HepG2 (cell line): Measurements from ENCODE around the gene FPGS. TPM values are rescaled to one million over a fixed set of nuclear protein-coding genes. Genes with fewer than 3 reads are reported as not detected.

Experiments
- ELF1 ChIP-seq: sonication (generic); formaldehyde crosslinking; IDR thresholded peaks from 2 replicates; pipeline ENCODE4 v1.4.0; 2020; ENCODE audit warnings: missing genetic modification reagents
- FOXK1 ChIP-seq: sonication (generic); formaldehyde crosslinking; IDR thresholded peaks from 2 replicates; pipeline ENCODE4 v1.4.0; 2020; ENCODE audit warnings: low read depth, missing genetic modification reagents, borderline replicate concordance
- GABPA ChIP-seq, 2 experiments: IDR thresholded peaks; 2 replicates each; pipeline ENCODE4 v1.6.1; 2011 to 2016; ENCODE audit warnings: low read depth in 2 of 2, low read length in 1 of 2, missing biosample characterization in 1 of 2, missing genetic modification characterization in 1 of 2
- KLF6 ChIP-seq: IDR thresholded peaks from 2 replicates; pipeline ENCODE4 v1.8.0; 2016; ENCODE audit warnings: missing biosample characterization, missing genetic modification reagents
- MXI1 ChIP-seq: IDR thresholded peaks from 3 replicates; pipeline ENCODE4 v1.6.1; 2012; ENCODE audit warnings: low read depth, low read length, inconsistent platforms, borderline replicate concordance
- NFKBIZ ChIP-seq: IDR thresholded peaks from 2 replicates; pipeline ENCODE4 v1.6.1; 2018; ENCODE audit warnings: missing genetic modification reagents, missing compliant biosample characterization
- PTBP1 ChIP-seq: fragments of 200-400 bp; formaldehyde crosslinking; IDR thresholded peaks from 2 replicates; pipeline ENCODE4 v1.6.1; 2018; ENCODE audit warnings: low read length, low read depth; ENCODE audit not compliant: poor library complexity, severe bottlenecking
- SRY ChIP-seq: sonication (generic); formaldehyde crosslinking; IDR thresholded peaks from 2 replicates; pipeline ENCODE4 v1.8.0; 2022; ENCODE audit warnings: mild to moderate bottlenecking, missing genetic modification reagents
- TIGD3 ChIP-seq: sonication (generic); formaldehyde crosslinking; IDR thresholded peaks from 2 replicates; pipeline ENCODE4 v1.5.1; 2020; ENCODE audit warnings: mild to moderate bottlenecking, missing genetic modification reagents, borderline replicate concordance
- WIZ ChIP-seq: sonication (generic); formaldehyde crosslinking; IDR thresholded peaks from 2 replicates; pipeline ENCODE4 v1.5.1; 2020; ENCODE audit warnings: mild to moderate bottlenecking, missing genetic modification reagents
- ZFAT ChIP-seq: sonication (generic); formaldehyde crosslinking; conservative IDR thresholded peaks from 2 replicates; pipeline ENCODE4 v1.8.1; 2023; ENCODE audit warnings: missing genetic modification reagents, inconsistent platforms
- ZNF44 ChIP-seq: sonication (generic); formaldehyde crosslinking; IDR thresholded peaks from 2 replicates; pipeline ENCODE4 v1.5.1; 2020; ENCODE audit warnings: mild to moderate bottlenecking, missing genetic modification reagents
- ZNF556 ChIP-seq: sonication (generic); formaldehyde crosslinking; IDR thresholded peaks from 2 replicates; pipeline ENCODE4 v1.4.0; 2020; ENCODE audit warnings: mild to moderate bottlenecking, missing genetic modification reagents, borderline replicate concordance
- ZNF567 ChIP-seq: sonication (generic); formaldehyde crosslinking; IDR thresholded peaks from 2 replicates; pipeline ENCODE4 v1.8.1; 2023; ENCODE audit warnings: mild to moderate bottlenecking, missing genetic modification reagents, borderline replicate concordance
- ZNF672 ChIP-seq: sonication (generic); formaldehyde crosslinking; IDR thresholded peaks from 2 replicates; pipeline ENCODE4 v1.8.1; 2022; ENCODE audit warnings: missing genetic modification reagents
- ZNF781 ChIP-seq: sonication (generic); formaldehyde crosslinking; IDR thresholded peaks from 2 replicates; pipeline ENCODE4 v1.5.1; 2020; ENCODE audit warnings: borderline replicate concordance, mild to moderate bottlenecking, missing genetic modification reagents; ENCODE audit errors: not compliant biosample characterization
- ZNF879 ChIP-seq: sonication (generic); formaldehyde crosslinking; IDR thresholded peaks from 2 replicates; pipeline ENCODE4 v1.8.1; 2023; ENCODE audit warnings: missing genetic modification reagents
- ZUFSP ChIP-seq: sonication (generic); formaldehyde crosslinking; IDR thresholded peaks from 2 replicates; pipeline ENCODE4 v1.9.0; 2021; ENCODE audit warnings: missing genetic modification reagents, mild to moderate bottlenecking, borderline replicate concordance
- polyA plus RNA-seq, 8 experiments: library from polyadenylated mRNA; depleted of rRNA in 3 of 8; stranded (reverse) in 7 of 8; unstranded in 1 of 8; fragments of >200 nt; fragmentation: Illumina TruSeq in 4 of 8; extraction: Trizol in 4 of 8; gene quantifications; 2 replicates each; pipeline versions ENCODE4 v1.2.1 to v1.2.3, GENCODE V29; 2011 to 2016; ENCODE audit warnings: low read depth in 4 of 8, missing spikeins in 1 of 8, mixed read lengths in 1 of 8; ENCODE audit not compliant: insufficient read depth in 1 of 8
- total RNA-seq, 5 experiments: library from RNA; depleted of rRNA; stranded (reverse); fragments of >200 nt; fragmentation: Illumina TruSeq; extraction: Trizol; gene quantifications; 2 replicates each; pipeline ENCODE4 v1.2.3, GENCODE V29; 2016; ENCODE audit warnings: low read depth in 1 of 5
- TF ChIP-seq, protein P1 (sequence below): sonication (generic); formaldehyde crosslinking; IDR thresholded peaks from 2 replicates; pipeline ENCODE4 v1.4.0; 2020; ENCODE audit warnings: missing genetic modification reagents, borderline replicate concordance
- TF ChIP-seq, protein P2 (sequence below): sonication (generic); formaldehyde crosslinking; IDR thresholded peaks from 2 replicates; pipeline ENCODE4; 2020; ENCODE audit warnings: missing genetic modification reagents, mild to moderate bottlenecking, borderline replicate concordance

Gene FPGS
- total and polyA plus RNA-seq, 2 of the 13 experiments (the other 11 are each of a cell fraction or from before 2014, with no cell fraction given), result 35.6 to 36.8 TPM

- TF ChIP-seq, protein P1, sequence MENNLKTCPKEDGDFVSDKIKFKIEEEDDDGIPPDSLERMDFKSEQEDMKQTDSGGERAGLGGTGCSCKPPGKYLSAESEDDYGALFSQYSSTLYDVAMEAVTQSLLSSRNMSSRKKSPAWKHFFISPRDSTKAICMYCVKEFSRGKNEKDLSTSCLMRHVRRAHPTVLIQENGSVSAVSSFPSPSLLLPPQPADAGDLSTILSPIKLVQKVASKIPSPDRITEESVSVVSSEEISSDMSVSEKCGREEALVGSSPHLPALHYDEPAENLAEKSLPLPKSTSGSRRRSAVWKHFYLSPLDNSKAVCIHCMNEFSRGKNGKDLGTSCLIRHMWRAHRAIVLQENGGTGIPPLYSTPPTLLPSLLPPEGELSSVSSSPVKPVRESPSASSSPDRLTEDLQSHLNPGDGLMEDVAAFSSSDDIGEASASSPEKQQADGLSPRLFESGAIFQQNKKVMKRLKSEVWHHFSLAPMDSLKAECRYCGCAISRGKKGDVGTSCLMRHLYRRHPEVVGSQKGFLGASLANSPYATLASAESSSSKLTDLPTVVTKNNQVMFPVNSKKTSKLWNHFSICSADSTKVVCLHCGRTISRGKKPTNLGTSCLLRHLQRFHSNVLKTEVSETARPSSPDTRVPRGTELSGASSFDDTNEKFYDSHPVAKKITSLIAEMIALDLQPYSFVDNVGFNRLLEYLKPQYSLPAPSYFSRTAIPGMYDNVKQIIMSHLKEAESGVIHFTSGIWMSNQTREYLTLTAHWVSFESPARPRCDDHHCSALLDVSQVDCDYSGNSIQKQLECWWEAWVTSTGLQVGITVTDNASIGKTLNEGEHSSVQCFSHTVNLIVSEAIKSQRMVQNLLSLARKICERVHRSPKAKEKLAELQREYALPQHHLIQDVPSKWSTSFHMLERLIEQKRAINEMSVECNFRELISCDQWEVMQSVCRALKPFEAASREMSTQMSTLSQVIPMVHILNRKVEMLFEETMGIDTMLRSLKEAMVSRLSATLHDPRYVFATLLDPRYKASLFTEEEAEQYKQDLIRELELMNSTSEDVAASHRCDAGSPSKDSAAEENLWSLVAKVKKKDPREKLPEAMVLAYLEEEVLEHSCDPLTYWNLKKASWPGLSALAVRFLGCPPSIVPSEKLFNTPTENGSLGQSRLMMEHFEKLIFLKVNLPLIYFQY, result 0 out of 2 replicates have a peak, but pooled peaks have one; percentile 33
- TF ChIP-seq PTBP1, result no peak
- TF ChIP-seq ZNF567 (CRISPR knock-in tag), result no peak
- no peak for TF ChIP-seq TIGD3 (CRISPR knock-in tag)
- no peak for TF ChIP-seq NFKBIZ
- no peak for TF ChIP-seq GABPA (IDR thresholded peaks at IDR 0.05; ENCODE audit: low read depth, low read length)
- peak; percentile 50 for TF ChIP-seq GABPA (CRISPR knock-in tag; IDR thresholded peaks at IDR 0.05; ENCODE audit: low read depth)
- no peak for TF ChIP-seq MXI1
- TF ChIP-seq KLF6, result no peak
- TF ChIP-seq ZNF781 (CRISPR knock-in tag), result no peak
- no peak for TF ChIP-seq FOXK1 (CRISPR knock-in tag)
- no peak for TF ChIP-seq ZNF556 (CRISPR knock-in tag)
- TF ChIP-seq WIZ (CRISPR knock-in tag), result no peak
- no peak for TF ChIP-seq SRY (CRISPR knock-in tag)
- no peak for TF ChIP-seq ELF1
- no peak for TF ChIP-seq ZNF879 (CRISPR knock-in tag)
- TF ChIP-seq ZUFSP (CRISPR knock-in tag), result no peak
- TF ChIP-seq, protein P2, sequence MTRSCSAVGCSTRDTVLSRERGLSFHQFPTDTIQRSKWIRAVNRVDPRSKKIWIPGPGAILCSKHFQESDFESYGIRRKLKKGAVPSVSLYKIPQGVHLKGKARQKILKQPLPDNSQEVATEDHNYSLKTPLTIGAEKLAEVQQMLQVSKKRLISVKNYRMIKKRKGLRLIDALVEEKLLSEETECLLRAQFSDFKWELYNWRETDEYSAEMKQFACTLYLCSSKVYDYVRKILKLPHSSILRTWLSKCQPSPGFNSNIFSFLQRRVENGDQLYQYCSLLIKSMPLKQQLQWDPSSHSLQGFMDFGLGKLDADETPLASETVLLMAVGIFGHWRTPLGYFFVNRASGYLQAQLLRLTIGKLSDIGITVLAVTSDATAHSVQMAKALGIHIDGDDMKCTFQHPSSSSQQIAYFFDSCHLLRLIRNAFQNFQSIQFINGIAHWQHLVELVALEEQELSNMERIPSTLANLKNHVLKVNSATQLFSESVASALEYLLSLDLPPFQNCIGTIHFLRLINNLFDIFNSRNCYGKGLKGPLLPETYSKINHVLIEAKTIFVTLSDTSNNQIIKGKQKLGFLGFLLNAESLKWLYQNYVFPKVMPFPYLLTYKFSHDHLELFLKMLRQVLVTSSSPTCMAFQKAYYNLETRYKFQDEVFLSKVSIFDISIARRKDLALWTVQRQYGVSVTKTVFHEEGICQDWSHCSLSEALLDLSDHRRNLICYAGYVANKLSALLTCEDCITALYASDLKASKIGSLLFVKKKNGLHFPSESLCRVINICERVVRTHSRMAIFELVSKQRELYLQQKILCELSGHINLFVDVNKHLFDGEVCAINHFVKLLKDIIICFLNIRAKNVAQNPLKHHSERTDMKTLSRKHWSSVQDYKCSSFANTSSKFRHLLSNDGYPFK (CRISPR knock-in tag), result no peak
- no peak for TF ChIP-seq ZNF44 (CRISPR knock-in tag)
- TF ChIP-seq ZNF672 (CRISPR knock-in tag), result no peak
- no peak for TF ChIP-seq ZFAT (CRISPR knock-in tag)
Observed at GRCh38 chr9:127838375-127839078, 35.8 kb downstream of the FPGS start (continued).
